Endothelial cell of umbilical vein (primary cell): Measurements from ENCODE around the gene B3GNT8. TPM values are rescaled to one million over a fixed set of nuclear protein-coding genes. Genes with fewer than 3 reads are reported as not detected.

Experiments
- BruUV-seq: library from RNA; stranded (reverse); fragments of 400-500 nt; replicated peaks from 2 replicates; lab custom pipeline; 2021; lab: Mats Ljungman, UMichigan
- CTCF ChIA-PET: fragments of 300-600, 350-600 bp; sonication (Branson Sonifier 250); formaldehyde crosslinking; loops from one replicate; lab custom pipeline; 2021; ENCODE audit warnings: antibody characterized with exemption, inconsistent platforms; lab: Charles Lee
- POLR2A ChIA-PET: fragments of 300-600, 350-600 bp; sonication (Branson Sonifier 250); formaldehyde crosslinking; loops from one replicate; lab custom pipeline; 2021; ENCODE audit warnings: antibody characterized with exemption, inconsistent platforms; lab: Charles Lee
- DNase-seq: peaks from one replicate; pipeline ENCODE4 v3.0.0-alpha.2; 2011; ENCODE audit warnings: low read depth, low spot score
- FAIRE-seq: peaks from 2 replicates; lab custom pipeline; 2011; peaks lifted over from hg19 to GRCh38; lab: Jason Lieb, UNC
- H2AFZ ChIP-seq: 2 replicates; pipeline ENCODE4 v1.6.0; 2012; ENCODE audit warnings: low read depth, low read length, control low read depth, inconsistent platforms
- H3K27ac ChIP-seq: 2 replicates; pipeline ENCODE4 v1.5.1; 2011; ENCODE audit warnings: low read depth, mild to moderate bottlenecking, control low read depth, low read length, moderate library complexity; ENCODE audit not compliant: insufficient read depth
- H3K27me3 ChIP-seq, 2 experiments: 2 replicates each; pipeline versions ENCODE4 v1.6.0 to v1.6.1; 2011; ENCODE audit warnings: low read length in 2 of 2, mixed read lengths in 1 of 2; ENCODE audit not compliant: control insufficient read depth in 2 of 2, insufficient read depth in 2 of 2
- H3K36me3 ChIP-seq, 2 experiments: 2 replicates in 1 of 2; 3 replicates in 1 of 2; pipeline ENCODE4 v1.5.1; 2011; ENCODE audit warnings: low read length in 2 of 2, mild to moderate bottlenecking in 1 of 2, moderate library complexity in 1 of 2; ENCODE audit not compliant: control insufficient read depth in 2 of 2, insufficient read depth in 2 of 2; ENCODE audit errors: extremely low read depth in 1 of 2
- H3K4me1 ChIP-seq: 3 replicates; pipeline ENCODE4 v1.5.1; 2011; ENCODE audit warnings: mild to moderate bottlenecking, low read length; ENCODE audit not compliant: control insufficient read depth, insufficient read depth; ENCODE audit errors: extremely low read depth
- H3K4me2 ChIP-seq: 2 replicates; pipeline ENCODE4 v1.6.1; 2011; ENCODE audit warnings: low read length, control low read depth, mixed read lengths; ENCODE audit not compliant: insufficient read depth
- H3K4me3 ChIP-seq, 3 experiments: fragments of 200-600 bp in 1 of 3; sonication (generic), shearing (Covaris generic) in 1 of 3; replicated peaks in 1 of 3; 2 replicates each; pipeline ENCODE4 v1.5.1; 2011 to 2016; ENCODE audit warnings: control low read depth in 3 of 3, low read length in 3 of 3, mild to moderate bottlenecking in 2 of 3, inconsistent platforms in 1 of 3, low read depth in 1 of 3, moderate library complexity in 1 of 3; ENCODE audit not compliant: insufficient read depth in 1 of 3
- H3K79me2 ChIP-seq: 2 replicates; pipeline ENCODE4 v1.6.0; 2012; ENCODE audit warnings: low read length, inconsistent platforms; ENCODE audit not compliant: control insufficient read depth, insufficient read depth
- H3K9ac ChIP-seq: replicated peaks from 2 replicates; pipeline ENCODE3; 2011; ENCODE audit warnings: low read length, control low read depth; ENCODE audit not compliant: insufficient read depth; ENCODE audit errors: extremely low read depth
- H3K9me1 ChIP-seq: replicated peaks from 3 replicates; pipeline ENCODE4 v1.6.0; 2011; ENCODE audit warnings: mild to moderate bottlenecking, low read length; ENCODE audit not compliant: control insufficient read depth, insufficient read depth; ENCODE audit errors: extremely low read depth
- H3K9me3 ChIP-seq: replicated peaks from 2 replicates; pipeline ENCODE4 v1.5.1; 2012; ENCODE audit warnings: low read length, inconsistent platforms; ENCODE audit not compliant: control insufficient read depth, insufficient read depth
- H4K20me1 ChIP-seq: replicated peaks from 2 replicates; pipeline ENCODE3; 2011; ENCODE audit warnings: mild to moderate bottlenecking, low read length; ENCODE audit not compliant: control insufficient read depth, insufficient read depth; ENCODE audit errors: extremely low read depth
- CTCF ChIP-seq, 2 donors: IDR thresholded peaks; 1 replicate in 1 of 2; 2 replicates in 1 of 2; pipeline ENCODE4 v1.5.1; 2011; ENCODE audit warnings: low read length in 2 of 2, mild to moderate bottlenecking in 2 of 2, moderate library complexity in 2 of 2, control low read depth in 1 of 2, inconsistent platforms in 1 of 2, low read depth in 1 of 2; ENCODE audit not compliant: insufficient read depth in 1 of 2; ENCODE audit errors: extremely low read depth in 1 of 2
- EZH2 ChIP-seq: IDR thresholded peaks from 2 replicates; pipeline ENCODE4 v1.6.1; 2012; ENCODE audit warnings: borderline replicate concordance, low read depth, mild to moderate bottlenecking, moderate library complexity, low read length, inconsistent platforms; ENCODE audit not compliant: severe bottlenecking
- FOS ChIP-seq: IDR thresholded peaks from 2 replicates; pipeline ENCODE4 v1.6.1; 2011; ENCODE audit warnings: mild to moderate bottlenecking, low read length, moderate library complexity, borderline replicate concordance; ENCODE audit not compliant: insufficient read depth
- GATA2 ChIP-seq: IDR thresholded peaks from 2 replicates; pipeline ENCODE4 v1.7.0; 2011; ENCODE audit warnings: low read depth, mild to moderate bottlenecking, moderate library complexity, mixed read lengths, low read length; ENCODE audit not compliant: insufficient read length, insufficient read depth
- JUN ChIP-seq: IDR thresholded peaks from 2 replicates; pipeline ENCODE4 v1.6.1; 2011; ENCODE audit warnings: borderline replicate concordance, low read depth; ENCODE audit not compliant: insufficient read length, insufficient read depth
- MYC ChIP-seq: IDR thresholded peaks from one replicate; pipeline ENCODE4 v1.6.1; 2011; ENCODE audit warnings: mild to moderate bottlenecking, low read depth, low read length
- POLR2A ChIP-seq: IDR thresholded peaks from 2 replicates; pipeline ENCODE4 v1.6.1; 2012; ENCODE audit warnings: low read depth, mild to moderate bottlenecking, control low read depth, low read length
- POLR2AphosphoS5 ChIP-seq: IDR thresholded peaks from 2 replicates; pipeline ENCODE4 v1.6.1; 2012; ENCODE audit warnings: low read depth, mild to moderate bottlenecking, control low read depth, low read length, moderate library complexity; ENCODE audit not compliant: insufficient read depth
- dilution Hi-C: fragments of 300-500 bp; cut with MboI; formaldehyde crosslinking; loops from one replicate; pipeline ENCODE4 v1.15.0; 2019; ENCODE audit warnings: low sequenced_read_pairs; ENCODE audit not compliant: extremely low pct_ligation_motif_present
- intact Hi-C: fragments of 100-400 bp; cut with micrococcal nuclease; formaldehyde crosslinking; loops from one replicate; pipeline ENCODE4 v1.10.0; 2022
- polyA plus RNA-seq, 4 experiments: library from polyadenylated mRNA; depleted of rRNA in 3 of 4; stranded (reverse) in 3 of 4; unstranded in 1 of 4; fragments of >200 nt; gene quantifications; 2 replicates each; pipeline versions ENCODE4 v1.2.1 to v1.2.3, GENCODE V29; 2011 to 2012; ENCODE audit warnings: missing spikeins in 1 of 4
- total RNA-seq: library from RNA; stranded (reverse); gene quantifications from 2 replicates; pipeline ENCODE4 v1.2.3, GENCODE V29; 2021

Gene B3GNT8
- total and polyA plus RNA-seq, 2 donors (not counting 3 experiments of a cell fraction or from before 2014, with no cell fraction given) = 3.6 to 7.6 TPM

- ChIA-PET CTCF (interaction anchor here (0.7 to 3.9 kb wide), 5 partner anchors 22 to 97 kb away, joined by 3 to 17 read pairs (median 3); partner anchors contain the start of genes B3GNT8 and DMAC2), POLR2A (interaction anchor here (0.5 kb wide), 1 partner anchor 15 kb away, joined by 3 read pairs; no protein-coding TSS in a partner anchor)
- H3K4me3 ChIP-seq = no peak overlapping the region
- BruUV-seq = no TSS peak
- DNase-seq = no peak
- no peaks in the 10 kb centered on the region for H3K9me1 ChIP-seq
- TF ChIP-seq MYC = no peak
- no peak for TF ChIP-seq POLR2AphosphoS5
- TF ChIP-seq FOS = no peak
- no peak for TF ChIP-seq EZH2
- TF ChIP-seq CTCF (IDR thresholded peaks at IDR 0.05; ENCODE audit: extremely low read depth in 1 of 2, insufficient read depth in 1 of 2, low read depth in 1 of 2, low read length in 2 of 2) = no peak
- TF ChIP-seq GATA2 = no peak
- no peak for TF ChIP-seq JUN
- TF ChIP-seq POLR2A = no peak
- H4K20me1 ChIP-seq = no peaks in the 10 kb centered on the region
- no peak overlapping the region for H3K9ac ChIP-seq
- no peak overlapping the region for H3K27ac ChIP-seq
- H3K27me3 ChIP-seq = no peaks in the 10 kb centered on the region
- H3K4me2 ChIP-seq = no peak overlapping the region
- H3K9me3 ChIP-seq = no peaks in the 10 kb centered on the region
- no peaks in the 10 kb centered on the region for H3K79me2 ChIP-seq
- peaks cover 39% of the 10 kb centered on the region for H3K4me1 ChIP-seq
- dilution Hi-C loops (no loop called here), intact Hi-C loops (no loop called here)
- H3K36me3 ChIP-seq = peaks cover 0 to 2% of the 10 kb centered on the region in 2 experiments
- peak; percentile 56 for FAIRE-seq
- no peak overlapping the region for H2AFZ ChIP-seq
Observed at GRCh38 chr19:41405776-41406175, 21.4 kb downstream of the B3GNT8 start.
